ENCODE data around the gene CEBPZ. TPM values are rescaled to one million over a fixed set of nuclear protein-coding genes. Genes with fewer than 3 reads are reported as not detected.
A peak's percentile ranks its signal among the peaks of the same experiment; 100 is the strongest.
"Not testable (repeated sequence)": the region's sequence is repeated elsewhere in the genome, so short reads cannot be mapped to it uniquely, and the experiment has no call there.

Gene CEBPZ
- total RNA-seq, 4 donors from 2014 or later: 16.5 to 68.6 (median 53.8) TPM

DNA sequence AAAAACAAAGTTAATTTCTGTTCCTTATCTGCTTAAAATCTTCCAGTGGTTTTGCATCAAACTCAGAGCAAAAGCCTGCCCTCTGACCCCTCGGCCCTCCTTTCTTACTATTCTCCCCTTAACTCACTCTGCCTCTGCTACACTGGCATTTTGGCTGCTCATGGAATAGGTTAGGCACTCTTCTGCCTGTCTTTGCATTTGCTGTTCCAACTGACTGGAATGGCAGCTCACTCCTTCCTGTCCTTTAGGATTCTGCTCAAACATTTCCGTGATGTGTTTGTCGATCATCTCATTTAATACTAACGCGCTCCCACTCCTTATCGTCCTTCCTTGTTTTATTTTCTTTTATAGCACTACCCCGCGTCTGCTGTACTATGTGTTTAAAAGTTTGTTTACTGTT lies 815 bp downstream of the CEBPZ start:
- DNase-seq: no peak
- no peaks in the 10 kb centered on the region for H3K9me3 ChIP-seq
- TF ChIP-seq POLR2A (IDR thresholded peaks at IDR 0.05): no peak
- TF ChIP-seq, protein P1, sequence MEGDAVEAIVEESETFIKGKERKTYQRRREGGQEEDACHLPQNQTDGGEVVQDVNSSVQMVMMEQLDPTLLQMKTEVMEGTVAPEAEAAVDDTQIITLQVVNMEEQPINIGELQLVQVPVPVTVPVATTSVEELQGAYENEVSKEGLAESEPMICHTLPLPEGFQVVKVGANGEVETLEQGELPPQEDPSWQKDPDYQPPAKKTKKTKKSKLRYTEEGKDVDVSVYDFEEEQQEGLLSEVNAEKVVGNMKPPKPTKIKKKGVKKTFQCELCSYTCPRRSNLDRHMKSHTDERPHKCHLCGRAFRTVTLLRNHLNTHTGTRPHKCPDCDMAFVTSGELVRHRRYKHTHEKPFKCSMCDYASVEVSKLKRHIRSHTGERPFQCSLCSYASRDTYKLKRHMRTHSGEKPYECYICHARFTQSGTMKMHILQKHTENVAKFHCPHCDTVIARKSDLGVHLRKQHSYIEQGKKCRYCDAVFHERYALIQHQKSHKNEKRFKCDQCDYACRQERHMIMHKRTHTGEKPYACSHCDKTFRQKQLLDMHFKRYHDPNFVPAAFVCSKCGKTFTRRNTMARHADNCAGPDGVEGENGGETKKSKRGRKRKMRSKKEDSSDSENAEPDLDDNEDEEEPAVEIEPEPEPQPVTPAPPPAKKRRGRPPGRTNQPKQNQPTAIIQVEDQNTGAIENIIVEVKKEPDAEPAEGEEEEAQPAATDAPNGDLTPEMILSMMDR (IDR thresholded peaks at IDR 0.05): no peak
- no peaks in the 10 kb centered on the region for H3K36me3 ChIP-seq
- H3K27me3 ChIP-seq: no peaks in the 10 kb centered on the region
- H3K4me1 ChIP-seq: peaks cover 12 to 13% of the 10 kb centered on the region in 2 donors
- peak overlapping the region; percentile 88 to 94 for H3K27ac ChIP-seq
- H3K4me3 ChIP-seq: peak overlapping the region; percentile 76 to 98
- intact Hi-C loops (cut with DNase I; ENCODE audit: low total_unique reads): no loop called here

- TF ChIP-seq, protein P1 (IDR thresholded peaks at IDR 0.05): no peak
- TF ChIP-seq POLR2A (IDR thresholded peaks at IDR 0.05): no peak
- H3K4me1 ChIP-seq: peaks cover 12 to 13% of the 10 kb centered on the region in 2 donors
- DNase-seq: no peak
- no peak overlapping the region for H3K27ac ChIP-seq
- H3K4me3 ChIP-seq: no peak overlapping the region
- no peaks in the 10 kb centered on the region for H3K27me3 ChIP-seq
- intact Hi-C loops (cut with DNase I; ENCODE audit: low total_unique reads): no loop called here
- H3K9me3 ChIP-seq: no peaks in the 10 kb centered on the region
- no peaks in the 10 kb centered on the region for H3K36me3 ChIP-seq
Measured at GRCh38 chr2:37228788-37229187, 2.6 kb downstream of the CEBPZ start.

DNA sequence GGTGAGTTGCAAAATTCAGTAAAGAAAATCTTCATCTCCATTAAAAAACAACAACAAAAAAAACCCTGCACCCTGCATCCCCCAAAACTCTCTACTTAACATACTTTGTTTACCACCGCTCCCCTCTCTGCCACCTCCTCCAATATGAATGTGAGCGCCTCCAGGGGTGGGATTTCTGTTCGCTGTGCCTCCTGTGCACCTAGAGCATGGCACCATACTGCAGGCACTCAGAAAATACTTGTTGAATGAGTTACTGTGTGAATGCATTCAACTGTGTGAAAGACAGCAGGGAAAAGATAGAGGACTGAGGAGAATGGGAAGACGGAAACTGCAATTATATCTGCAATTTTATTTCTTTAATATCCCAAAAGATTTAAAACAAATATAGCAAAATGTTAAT lies 4.5 kb downstream of the CEBPZ start:
- Histone ChIP-seq H3K4me3 (no peak overlapping the region), H3K4me1 (peaks cover 7 to 12% of the 10 kb centered on the region in 2 donors), H3K36me3 (no peaks in the 10 kb centered on the region), H3K27me3 (no peaks in the 10 kb centered on the region), H3K9me3 (no peaks in the 10 kb centered on the region), H3K27ac (no peak overlapping the region)
- no peak for DNase-seq
- TF ChIP-seq POLR2A (IDR thresholded peaks at IDR 0.05): no peak
- TF ChIP-seq, protein P1 (IDR thresholded peaks at IDR 0.05): no peak
- intact Hi-C loops (cut with DNase I; ENCODE audit: low total_unique reads): no loop called here

GRCh38 chr2:37225129-37225528 lies 6.3 kb downstream of the CEBPZ start:
- H3K4me3 ChIP-seq; H3K27me3 ChIP-seq; H3K27ac ChIP-seq; intact Hi-C loops (cut with DNase I; ENCODE audit: low total_unique reads); H3K9me3 ChIP-seq; DNase-seq; H3K36me3 ChIP-seq: not testable (repeated sequence)
- H3K4me1 ChIP-seq: peaks cover 7 to 12% of the 10 kb centered on the region in 2 donors

GRCh38 chr2:37224063-37224462 lies 7.3 kb downstream of the CEBPZ start:
- H3K9me3 ChIP-seq: no peaks in the 10 kb centered on the region
- intact Hi-C loops (cut with DNase I; ENCODE audit: low total_unique reads): no loop called here
- H3K4me1 ChIP-seq: peaks cover 0 to 5% of the 10 kb centered on the region in 2 donors
- DNase-seq: no peak
- no peak overlapping the region for H3K27ac ChIP-seq
- no peak overlapping the region for H3K4me3 ChIP-seq
- TF ChIP-seq POLR2A (IDR thresholded peaks at IDR 0.05): no peak
- TF ChIP-seq, protein P1 (IDR thresholded peaks at IDR 0.05): no peak
- no peaks in the 10 kb centered on the region for H3K27me3 ChIP-seq
- no peaks in the 10 kb centered on the region for H3K36me3 ChIP-seq

DNA sequence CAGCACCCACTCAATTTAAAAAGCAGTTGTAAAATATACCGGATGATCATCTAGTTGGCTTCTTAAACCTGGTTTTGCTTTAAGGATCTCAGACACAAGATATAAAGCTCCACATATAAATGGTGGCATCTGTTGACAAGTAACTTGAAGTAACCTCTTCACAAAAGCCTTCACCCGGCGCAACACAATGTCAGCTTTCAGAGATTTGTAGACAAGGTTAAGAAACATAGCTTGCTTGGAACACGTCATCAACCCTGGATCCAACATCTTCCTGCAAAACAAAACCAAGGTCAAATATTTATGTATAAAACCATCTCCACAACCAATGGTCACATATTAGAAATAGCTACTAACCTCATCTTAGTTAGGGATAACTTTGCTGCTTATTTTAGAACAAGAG lies 8.3 kb downstream of the CEBPZ start:
- Histone ChIP-seq H3K9me3 (no peaks in the 10 kb centered on the region), H3K27me3 (no peaks in the 10 kb centered on the region), H3K36me3 (no peaks in the 10 kb centered on the region), H3K27ac (no peak overlapping the region), H3K4me3 (no peak overlapping the region), H3K4me1 (peaks cover 0 to 5% of the 10 kb centered on the region in 2 donors)
- TF ChIP-seq POLR2A (IDR thresholded peaks at IDR 0.05): no peak
- TF ChIP-seq, protein P1 (IDR thresholded peaks at IDR 0.05): no peak
- DNase-seq: no peak
- intact Hi-C loops (cut with DNase I; ENCODE audit: low total_unique reads): no loop called here

All from uterus (tissue), 4 donors.